Dendritic cell treated with granulocyte-macrophage colony-stimulating factor and Interleukin-4, amounts not matched to agents 40 ng/mL and 50 ng/mL, for 4 days (primary cell): ENCODE data around the gene ARL2BP.

Source experiments
- H3K27ac Mint-ChIP-seq: one replicate; pipeline ENCODE4 v1.8.0; 2022; ENCODE audit warnings: mild to moderate bottlenecking, mixed read lengths
- H3K27me3 Mint-ChIP-seq: one replicate; pipeline ENCODE4 v1.8.0; 2022; ENCODE audit warnings: mild to moderate bottlenecking, mixed read lengths
- H3K36me3 Mint-ChIP-seq: one replicate; pipeline ENCODE4 v1.8.0; 2022; ENCODE audit warnings: low read depth, mixed read lengths
- H3K4me1 Mint-ChIP-seq: one replicate; pipeline ENCODE4 v1.8.0; 2022; ENCODE audit warnings: low read depth, mixed read lengths
- H3K4me3 Mint-ChIP-seq: one replicate; pipeline ENCODE4 v1.8.0; 2022; ENCODE audit warnings: mild to moderate bottlenecking, moderate library complexity, mixed read lengths
- H3K9me3 Mint-ChIP-seq: one replicate; pipeline ENCODE4 v1.8.0; 2022; ENCODE audit warnings: mixed read lengths
- intact Hi-C: fragments of 100-400 bp; cut with micrococcal nuclease; formaldehyde crosslinking; loops from one replicate; pipeline ENCODE4 v1.15.0; 2022

The ARL2BP gene

GRCh38 chr16:57297856-57298255, 52.8 kb downstream of the ARL2BP start:
- no peak overlapping the region for H3K4me3 Mint-ChIP-seq
- H3K27ac Mint-ChIP-seq: no peak overlapping the region
- H3K4me1 Mint-ChIP-seq: peaks cover 4% of the 10 kb centered on the region
- H3K36me3 Mint-ChIP-seq: no peaks in the 10 kb centered on the region
- peaks cover 15% of the 10 kb centered on the region for H3K27me3 Mint-ChIP-seq
- no peaks in the 10 kb centered on the region for H3K9me3 Mint-ChIP-seq
- intact Hi-C loops: loop anchor here (5.0 kb wide), 1 partner anchor 51 kb away; the partner anchor contains the start of gene ARL2BP

- Mint-ChIP-seq H3K9me3 (no peaks in the 10 kb centered on the region), H3K27ac (no peak overlapping the region), H3K36me3 (no peaks in the 10 kb centered on the region), H3K27me3 (peaks cover 24% of the 10 kb centered on the region), H3K4me1 (peaks cover 10% of the 10 kb centered on the region), H3K4me3 (no peak overlapping the region)
- intact Hi-C loops: loop anchor here (5.0 kb wide), 1 partner anchor 52 kb away; the partner anchor contains the start of gene ARL2BP
These were observed 54.1 kb downstream of the ARL2BP start for GRCh38 chr16:57299009-57299718.

GRCh38 chr16:57299719-57300386, 54.8 kb downstream of the ARL2BP start:
- no peaks in the 10 kb centered on the region for H3K36me3 Mint-ChIP-seq
- H3K4me1 Mint-ChIP-seq: peaks cover 14% of the 10 kb centered on the region
- intact Hi-C loops: loop anchor here (1.0 to 5.0 kb wide), 4 partner anchors 47 to 217 kb away; partner anchors contain the start of gene ARL2BP
- H3K27ac Mint-ChIP-seq: no peak overlapping the region
- H3K9me3 Mint-ChIP-seq: no peaks in the 10 kb centered on the region
- H3K4me3 Mint-ChIP-seq: no peak overlapping the region
- H3K27me3 Mint-ChIP-seq: peaks cover 27% of the 10 kb centered on the region

- intact Hi-C loops: loop anchor here (1.0 to 5.0 kb wide), 3 partner anchors 47 to 217 kb away; no protein-coding TSS in a partner anchor
- peak overlapping the region; percentile 0 for H3K4me3 Mint-ChIP-seq
- H3K27ac Mint-ChIP-seq: no peak overlapping the region
- no peaks in the 10 kb centered on the region for H3K36me3 Mint-ChIP-seq
- peaks cover 34% of the 10 kb centered on the region for H3K27me3 Mint-ChIP-seq
- no peaks in the 10 kb centered on the region for H3K9me3 Mint-ChIP-seq
- H3K4me1 Mint-ChIP-seq: peaks cover 14% of the 10 kb centered on the region
These were observed 55.5 kb downstream of the ARL2BP start for GRCh38 chr16:57300387-57301125.

- Mint-ChIP-seq H3K27ac (no peak overlapping the region), H3K9me3 (no peaks in the 10 kb centered on the region), H3K27me3 (peaks cover 36% of the 10 kb centered on the region), H3K36me3 (no peaks in the 10 kb centered on the region), H3K4me1 (peaks cover 14% of the 10 kb centered on the region), H3K4me3 (peak overlapping the region; percentile 0)
- intact Hi-C loops: loop anchor here (5.0 kb wide), 2 partner anchors 46 to 216 kb away; no protein-coding TSS in a partner anchor
These were observed 56.2 kb downstream of the ARL2BP start for GRCh38 chr16:57301126-57301817.
